MM.1S (cell line): ENCODE results near the gene CPAMD8.

Experiments
- DNase-seq: peaks from one replicate; pipeline ENCODE4 v3.0.0-alpha.2; 2015
- H2AFZ ChIP-seq: fragments of 300-600 bp; sonication (generic); 2 replicates; pipeline ENCODE4 v1.6.0; 2016; ENCODE audit warnings: antibody characterized with exemption, low read length
- H3F3A ChIP-seq: fragments of 300-600 bp; sonication (generic); 2 replicates; pipeline ENCODE4 v1.6.1; 2016; ENCODE audit warnings: mild to moderate bottlenecking, antibody characterized with exemption, low read length, moderate library complexity, mixed read lengths; ENCODE audit not compliant: insufficient read depth
- H3K27ac ChIP-seq: fragments of 300-600 bp; sonication (generic); 2 replicates; pipeline ENCODE4 v1.5.1; 2016; ENCODE audit warnings: mild to moderate bottlenecking, low read length
- H3K27me3 ChIP-seq: fragments of 300-600 bp; sonication (generic); replicated peaks from 2 replicates; pipeline ENCODE4 v1.6.0; 2016; ENCODE audit warnings: low read length; ENCODE audit not compliant: insufficient read depth
- H3K36me3 ChIP-seq: fragments of 300-600 bp; sonication (generic); replicated peaks from 2 replicates; pipeline ENCODE4 v1.6.1; 2016; ENCODE audit warnings: mild to moderate bottlenecking, low read length, mixed read lengths; ENCODE audit not compliant: insufficient read depth
- H3K4me1 ChIP-seq: fragments of 300-600 bp; sonication (generic); 2 replicates; pipeline ENCODE4 v1.6.1; 2016; ENCODE audit warnings: low read length, mixed read lengths
- H3K4me2 ChIP-seq: fragments of 300-600 bp; sonication (generic); 2 replicates; pipeline ENCODE4 v1.6.0; 2016; ENCODE audit warnings: low read depth, low read length
- H3K4me3 ChIP-seq: fragments of 300-600 bp; sonication (generic); 2 replicates; pipeline ENCODE4 v1.5.1; 2016; ENCODE audit warnings: low read length, mixed read lengths
- H3K79me2 ChIP-seq: fragments of 300-600 bp; sonication (generic); 2 replicates; pipeline ENCODE4 v1.6.1; 2016; ENCODE audit warnings: mixed run types, low read length, mixed read lengths
- H3K9ac ChIP-seq: fragments of 300-600 bp; sonication (generic); 2 replicates; pipeline ENCODE4 v1.6.1; 2016; ENCODE audit warnings: low read length, mixed read lengths
- H3K9me2 ChIP-seq: fragments of 300-600 bp; sonication (generic); replicated peaks from 2 replicates; pipeline ENCODE4 v1.6.1; 2016; ENCODE audit warnings: mild to moderate bottlenecking, low read length, mixed read lengths; ENCODE audit not compliant: insufficient read depth
- H3K9me3 ChIP-seq: fragments of 300-600 bp; sonication (generic); replicated peaks from 2 replicates; pipeline ENCODE4 v1.6.1; 2016; ENCODE audit warnings: mild to moderate bottlenecking, low read length, mixed read lengths; ENCODE audit not compliant: insufficient read depth
- H4K20me1 ChIP-seq: fragments of 300-600 bp; sonication (generic); 2 replicates; pipeline ENCODE4 v1.6.1; 2016; ENCODE audit warnings: mild to moderate bottlenecking, low read length, moderate library complexity, mixed read lengths; ENCODE audit not compliant: insufficient read depth
- EZH2 ChIP-seq: fragments of 300-600 bp; sonication (generic); optimal IDR thresholded peaks from 2 replicates; pipeline ENCODE3; 2017; ENCODE audit warnings: low read depth, mild to moderate bottlenecking, antibody characterized with exemption, low read length, mixed read lengths
- EZH2phosphoT487 ChIP-seq: fragments of 300-600 bp; sonication (generic); IDR thresholded peaks from 2 replicates; pipeline ENCODE4 v1.6.1; 2018; ENCODE audit warnings: antibody characterized with exemption, low read length
- TF ChIP-seq, protein P1 (sequence below): fragments of 300-600 bp; sonication (generic); IDR thresholded peaks from 2 replicates; pipeline ENCODE4 v1.5.1; 2016; ENCODE audit warnings: antibody characterized with exemption, low read length, mixed read lengths

Gene CPAMD8

DNA sequence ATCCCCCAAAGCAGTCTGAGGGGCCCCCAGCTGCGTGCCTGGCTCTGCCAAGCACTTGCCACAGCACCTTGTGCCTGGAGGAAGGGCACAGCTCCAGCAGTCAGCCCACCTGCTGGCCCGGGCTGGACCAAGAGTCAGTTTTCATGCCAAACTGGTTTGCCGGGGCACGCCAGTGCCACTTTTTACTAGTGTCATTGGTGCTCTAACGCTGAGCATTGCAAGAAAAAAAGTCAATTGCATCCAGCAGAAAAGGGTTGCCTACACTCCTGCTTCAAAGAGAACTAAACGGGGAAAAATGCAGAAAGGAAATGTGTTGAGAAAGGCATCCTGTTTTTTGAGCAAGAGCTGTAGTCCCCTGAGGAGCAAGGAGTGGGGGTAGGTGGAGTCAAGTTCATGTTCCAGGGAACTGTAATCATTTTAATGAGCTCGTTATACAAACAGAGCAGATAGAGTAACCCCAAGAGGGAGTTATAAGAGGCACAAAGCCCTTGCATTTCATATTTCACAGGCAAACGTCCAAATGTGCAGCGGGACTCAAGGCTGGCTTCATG, 69.4 kb downstream of the CPAMD8 start:
- no peaks in the 10 kb centered on the region for H3K36me3 ChIP-seq
- H3K27me3 ChIP-seq, result peaks cover 77% of the 10 kb centered on the region
- no peak overlapping the region for H3K27ac ChIP-seq
- H3K9me3 ChIP-seq, result no peaks in the 10 kb centered on the region
- TF ChIP-seq EZH2phosphoT487 (no peak), EZH2 (no peak)
- TF ChIP-seq, protein P1, sequence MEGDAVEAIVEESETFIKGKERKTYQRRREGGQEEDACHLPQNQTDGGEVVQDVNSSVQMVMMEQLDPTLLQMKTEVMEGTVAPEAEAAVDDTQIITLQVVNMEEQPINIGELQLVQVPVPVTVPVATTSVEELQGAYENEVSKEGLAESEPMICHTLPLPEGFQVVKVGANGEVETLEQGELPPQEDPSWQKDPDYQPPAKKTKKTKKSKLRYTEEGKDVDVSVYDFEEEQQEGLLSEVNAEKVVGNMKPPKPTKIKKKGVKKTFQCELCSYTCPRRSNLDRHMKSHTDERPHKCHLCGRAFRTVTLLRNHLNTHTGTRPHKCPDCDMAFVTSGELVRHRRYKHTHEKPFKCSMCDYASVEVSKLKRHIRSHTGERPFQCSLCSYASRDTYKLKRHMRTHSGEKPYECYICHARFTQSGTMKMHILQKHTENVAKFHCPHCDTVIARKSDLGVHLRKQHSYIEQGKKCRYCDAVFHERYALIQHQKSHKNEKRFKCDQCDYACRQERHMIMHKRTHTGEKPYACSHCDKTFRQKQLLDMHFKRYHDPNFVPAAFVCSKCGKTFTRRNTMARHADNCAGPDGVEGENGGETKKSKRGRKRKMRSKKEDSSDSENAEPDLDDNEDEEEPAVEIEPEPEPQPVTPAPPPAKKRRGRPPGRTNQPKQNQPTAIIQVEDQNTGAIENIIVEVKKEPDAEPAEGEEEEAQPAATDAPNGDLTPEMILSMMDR, result no peak
- no peaks in the 10 kb centered on the region for H3F3A ChIP-seq
- H4K20me1 ChIP-seq, result no peaks in the 10 kb centered on the region
- no peak overlapping the region for H2AFZ ChIP-seq
- no peaks in the 10 kb centered on the region for H3K79me2 ChIP-seq
- H3K9me2 ChIP-seq, result no peaks in the 10 kb centered on the region
- no peak for DNase-seq
- no peak overlapping the region for H3K9ac ChIP-seq
- no peak overlapping the region for H3K4me3 ChIP-seq
- H3K4me2 ChIP-seq, result no peak overlapping the region
- H3K4me1 ChIP-seq, result no peaks in the 10 kb centered on the region

- Histone ChIP-seq H4K20me1 (no peaks in the 10 kb centered on the region), H3K4me2 (no peak overlapping the region), H2AFZ (no peak overlapping the region), H3K79me2 (no peaks in the 10 kb centered on the region), H3K4me3 (no peak overlapping the region), H3K36me3 (no peaks in the 10 kb centered on the region), H3K9me3 (no peaks in the 10 kb centered on the region), H3K27ac (no peak overlapping the region), H3F3A (no peaks in the 10 kb centered on the region), H3K9ac (no peak overlapping the region), H3K9me2 (no peaks in the 10 kb centered on the region), H3K27me3 (peaks cover 85% of the 10 kb centered on the region), H3K4me1 (no peaks in the 10 kb centered on the region)
- no peak for DNase-seq
- no peak for TF ChIP-seq EZH2phosphoT487
- TF ChIP-seq, protein P1, result no peak
- no peak for TF ChIP-seq EZH2
Observed at GRCh38 chr19:16955161-16955560, 71.4 kb downstream of the CPAMD8 start.

DNA sequence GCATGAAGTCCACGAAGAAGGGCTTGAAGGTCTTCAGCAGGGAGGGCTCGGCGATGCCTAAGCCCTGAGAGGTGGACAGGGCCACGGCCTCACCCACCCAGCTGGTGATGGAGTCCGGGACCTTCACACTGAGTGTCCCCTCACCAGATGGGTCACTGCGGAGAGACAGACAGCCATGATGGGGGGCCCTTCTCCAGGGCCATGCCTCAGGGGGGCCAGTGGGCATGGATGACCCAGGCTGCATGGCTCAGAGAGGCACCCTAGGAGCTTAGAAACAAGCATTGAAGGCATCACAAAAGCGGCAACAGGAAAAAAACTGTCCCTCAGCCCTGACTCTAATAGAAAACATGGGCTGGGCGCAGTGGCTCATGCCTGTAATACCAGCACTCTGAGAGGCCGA, 74.6 kb downstream of the CPAMD8 start:
- no peaks in the 10 kb centered on the region for H3K36me3 ChIP-seq
- no peaks in the 10 kb centered on the region for H4K20me1 ChIP-seq
- peaks cover 70% of the 10 kb centered on the region for H3K27me3 ChIP-seq
- H2AFZ ChIP-seq, result no peak overlapping the region
- no peak overlapping the region for H3K9ac ChIP-seq
- TF ChIP-seq, protein P1, result no peak
- no peak for TF ChIP-seq EZH2
- TF ChIP-seq EZH2phosphoT487, result no peak
- H3F3A ChIP-seq, result no peaks in the 10 kb centered on the region
- H3K79me2 ChIP-seq, result no peaks in the 10 kb centered on the region
- H3K4me1 ChIP-seq, result no peaks in the 10 kb centered on the region
- no peaks in the 10 kb centered on the region for H3K9me3 ChIP-seq
- H3K4me2 ChIP-seq, result no peak overlapping the region
- H3K27ac ChIP-seq, result no peak overlapping the region
- DNase-seq, result no peak
- H3K9me2 ChIP-seq, result no peaks in the 10 kb centered on the region
- no peak overlapping the region for H3K4me3 ChIP-seq
